Mucosa of stomach (tissue), 1 donor: ENCODE measurements around the gene ITIH1.

ENCODE experiments used
- H3K27me3 ChIP-seq: one replicate; pipeline ENCODE4 v1.7.0; 2013; ENCODE audit warnings: mild to moderate bottlenecking, low read length; ENCODE audit not compliant: control insufficient read depth, insufficient read depth
- H3K36me3 ChIP-seq: one replicate; pipeline ENCODE4 v1.7.0; 2013; ENCODE audit warnings: low read length; ENCODE audit not compliant: control insufficient read depth, insufficient read depth
- H3K4me1 ChIP-seq: one replicate; pipeline ENCODE4 v1.7.0; 2013; ENCODE audit warnings: mild to moderate bottlenecking, low read length; ENCODE audit not compliant: control insufficient read depth, insufficient read depth
- H3K4me3 ChIP-seq: one replicate; pipeline ENCODE4 v1.7.0; 2013; ENCODE audit warnings: low read length
- H3K9ac ChIP-seq: one replicate; pipeline ENCODE4 v1.7.0; 2013; ENCODE audit warnings: mild to moderate bottlenecking, low read length, moderate library complexity
- H3K9me3 ChIP-seq: one replicate; pipeline ENCODE4 v1.7.0; 2013; ENCODE audit warnings: mild to moderate bottlenecking, low read length, moderate library complexity; ENCODE audit not compliant: control insufficient read depth
- donor health status: Pancreatic carcinoma.

Gene ITIH1

GRCh38 chr3:52777959-52778805 lies 783 bp downstream of the ITIH1 start:
- Histone ChIP-seq H3K9me3 (no peaks in the 10 kb centered on the region), H3K36me3 (no peaks in the 10 kb centered on the region), H3K4me3 (no peak overlapping the region), H3K27me3 (peaks cover 11% of the 10 kb centered on the region), H3K9ac (no peak overlapping the region), H3K4me1 (peaks cover 16% of the 10 kb centered on the region)

GRCh38 chr3:52779011-52779836 lies 1.8 kb downstream of the ITIH1 start:
- peaks cover 11% of the 10 kb centered on the region for H3K27me3 ChIP-seq
- H3K4me1 ChIP-seq, result peaks cover 16% of the 10 kb centered on the region
- H3K4me3 ChIP-seq, result no peak overlapping the region
- no peak overlapping the region for H3K9ac ChIP-seq
- no peaks in the 10 kb centered on the region for H3K36me3 ChIP-seq
- H3K9me3 ChIP-seq, result no peaks in the 10 kb centered on the region

- Histone ChIP-seq H3K36me3 (no peaks in the 10 kb centered on the region), H3K4me1 (peaks cover 15% of the 10 kb centered on the region), H3K9ac (no peak overlapping the region), H3K4me3 (no peak overlapping the region), H3K27me3 (peaks cover 11% of the 10 kb centered on the region), H3K9me3 (no peaks in the 10 kb centered on the region)
These were observed 2.6 kb downstream of the ITIH1 start for GRCh38 chr3:52779837-52780585.

- peaks cover 11% of the 10 kb centered on the region for H3K27me3 ChIP-seq
- H3K4me3 ChIP-seq, result no peak overlapping the region
- H3K9ac ChIP-seq, result no peak overlapping the region
- H3K36me3 ChIP-seq, result no peaks in the 10 kb centered on the region
- H3K9me3 ChIP-seq, result no peaks in the 10 kb centered on the region
- no peaks in the 10 kb centered on the region for H3K4me1 ChIP-seq
These were observed 4.3 kb downstream of the ITIH1 start for GRCh38 chr3:52781741-52782140.

GRCh38 chr3:52782412-52783210 lies 5.2 kb downstream of the ITIH1 start:
- peaks cover 11% of the 10 kb centered on the region for H3K27me3 ChIP-seq
- no peaks in the 10 kb centered on the region for H3K9me3 ChIP-seq
- no peak overlapping the region for H3K9ac ChIP-seq
- H3K4me1 ChIP-seq, result no peaks in the 10 kb centered on the region
- no peak overlapping the region for H3K4me3 ChIP-seq
- no peaks in the 10 kb centered on the region for H3K36me3 ChIP-seq

- H3K9ac ChIP-seq, result no peak overlapping the region
- peaks cover 11% of the 10 kb centered on the region for H3K27me3 ChIP-seq
- H3K4me3 ChIP-seq, result no peak overlapping the region
- no peaks in the 10 kb centered on the region for H3K36me3 ChIP-seq
- H3K4me1 ChIP-seq, result no peaks in the 10 kb centered on the region
- no peaks in the 10 kb centered on the region for H3K9me3 ChIP-seq
These were observed 5.8 kb downstream of the ITIH1 start for GRCh38 chr3:52783211-52783555.

- no peaks in the 10 kb centered on the region for H3K36me3 ChIP-seq
- H3K4me3 ChIP-seq, result no peak overlapping the region
- H3K4me1 ChIP-seq, result no peaks in the 10 kb centered on the region
- H3K9me3 ChIP-seq, result no peaks in the 10 kb centered on the region
- H3K9ac ChIP-seq, result no peak overlapping the region
- H3K27me3 ChIP-seq, result peaks cover 11% of the 10 kb centered on the region
These were observed 6.7 kb downstream of the ITIH1 start for GRCh38 chr3:52784021-52784621.

GRCh38 chr3:52784931-52785590 lies 7.7 kb downstream of the ITIH1 start:
- H3K27me3 ChIP-seq, result peaks cover 11% of the 10 kb centered on the region
- no peaks in the 10 kb centered on the region for H3K9me3 ChIP-seq
- no peaks in the 10 kb centered on the region for H3K36me3 ChIP-seq
- no peaks in the 10 kb centered on the region for H3K4me1 ChIP-seq
- no peak overlapping the region for H3K9ac ChIP-seq
- H3K4me3 ChIP-seq, result no peak overlapping the region

GRCh38 chr3:52786330-52787215 lies 9.2 kb downstream of the ITIH1 start:
- Histone ChIP-seq H3K9me3 (no peaks in the 10 kb centered on the region), H3K4me3 (no peak overlapping the region), H3K9ac (no peak overlapping the region), H3K4me1 (no peaks in the 10 kb centered on the region), H3K27me3 (peaks cover 10% of the 10 kb centered on the region), H3K36me3 (no peaks in the 10 kb centered on the region)

GRCh38 chr3:52787246-52787645 lies 9.8 kb downstream of the ITIH1 start:
- Histone ChIP-seq H3K36me3 (no peaks in the 10 kb centered on the region), H3K9ac (no peak overlapping the region), H3K4me3 (no peak overlapping the region), H3K4me1 (no peaks in the 10 kb centered on the region), H3K9me3 (no peaks in the 10 kb centered on the region), H3K27me3 (peaks cover 4% of the 10 kb centered on the region)
